Measurements from ENCODE around the gene LRRC8B.

LRRC8B gene

DNA sequence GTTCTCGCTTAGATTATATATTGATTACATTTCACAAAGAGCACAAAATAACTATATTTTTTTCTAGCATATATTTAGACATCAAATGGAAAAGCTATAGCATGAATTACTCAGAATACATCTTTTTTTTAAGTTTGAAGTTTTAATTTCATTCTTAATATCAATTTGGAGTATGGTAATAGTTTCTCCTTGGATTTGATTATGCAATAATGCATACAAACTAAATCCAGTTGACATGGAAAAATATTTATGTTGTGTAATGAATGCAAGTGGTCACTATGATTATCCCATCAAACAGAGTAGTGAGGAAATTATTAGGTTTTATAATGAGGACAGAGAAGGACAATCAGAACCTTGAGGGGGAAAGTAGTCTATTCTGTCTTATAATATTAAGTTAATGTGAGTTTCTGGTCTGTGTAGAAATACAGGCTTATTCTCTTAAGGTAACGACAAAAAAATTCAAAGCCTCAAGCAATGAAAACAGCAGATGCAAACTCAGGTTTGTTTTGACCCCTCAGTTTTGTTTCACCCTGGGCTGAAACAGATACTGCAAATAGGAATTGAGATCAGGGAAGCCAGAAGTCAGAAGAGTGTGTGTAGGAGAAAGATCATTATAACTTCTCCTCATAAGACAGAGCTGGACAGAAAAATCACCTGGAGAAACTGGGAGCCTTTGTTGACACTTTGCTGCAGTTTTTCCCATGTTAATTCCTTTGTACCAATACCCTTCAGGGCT, 23.7 kb downstream of the LRRC8B start:
- no peak for DNase-seq

DNA sequence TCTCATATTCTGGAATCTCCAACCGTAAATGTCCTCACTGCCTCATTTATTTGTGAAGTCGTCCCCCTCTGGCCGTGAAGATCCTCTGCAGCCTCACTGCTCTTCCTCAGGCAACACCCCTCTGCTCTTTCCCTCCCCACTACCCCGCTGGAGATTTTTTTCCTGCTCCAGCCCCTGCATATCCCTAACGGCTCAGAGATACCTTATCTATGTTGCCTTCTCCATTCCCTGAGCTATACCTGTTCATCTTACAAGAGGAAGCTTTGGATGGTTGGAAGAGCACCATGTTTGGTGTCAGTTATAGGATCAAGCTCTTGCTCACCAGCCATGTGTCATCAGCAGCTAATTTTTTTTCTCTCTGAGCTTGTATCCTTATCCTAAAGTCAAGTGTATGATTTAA, 26.4 kb downstream of the LRRC8B start:
- DNase-seq = no peak

DNA sequence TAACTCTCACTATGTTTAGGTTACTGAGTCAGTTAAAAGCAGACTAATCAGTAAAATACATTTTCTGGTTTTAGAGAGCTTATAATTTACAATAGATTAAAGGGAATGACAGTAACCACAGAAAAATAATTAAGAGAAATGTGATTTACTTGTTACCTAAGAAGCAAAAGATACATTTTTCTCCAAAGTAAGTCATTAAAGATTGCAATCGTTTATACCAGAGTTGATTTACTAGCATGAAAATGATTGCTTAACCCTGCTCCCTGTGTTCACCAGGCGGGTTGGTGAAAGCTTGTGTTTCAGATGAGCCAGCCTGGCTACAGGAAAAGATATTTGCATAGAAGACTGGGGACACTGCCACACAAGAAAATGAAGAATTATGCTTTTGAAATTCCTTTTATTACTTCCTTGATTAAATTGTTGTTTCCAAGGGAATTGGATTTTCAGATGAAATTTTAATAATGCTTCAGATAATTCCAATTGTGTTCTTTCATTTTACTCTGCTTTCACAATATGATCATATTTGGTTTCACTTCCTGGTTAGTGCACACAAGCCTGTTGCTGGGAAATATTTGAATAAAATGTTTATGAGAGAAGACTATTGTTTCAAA, 27.9 kb downstream of the LRRC8B start:
- no peak for DNase-seq

DNA sequence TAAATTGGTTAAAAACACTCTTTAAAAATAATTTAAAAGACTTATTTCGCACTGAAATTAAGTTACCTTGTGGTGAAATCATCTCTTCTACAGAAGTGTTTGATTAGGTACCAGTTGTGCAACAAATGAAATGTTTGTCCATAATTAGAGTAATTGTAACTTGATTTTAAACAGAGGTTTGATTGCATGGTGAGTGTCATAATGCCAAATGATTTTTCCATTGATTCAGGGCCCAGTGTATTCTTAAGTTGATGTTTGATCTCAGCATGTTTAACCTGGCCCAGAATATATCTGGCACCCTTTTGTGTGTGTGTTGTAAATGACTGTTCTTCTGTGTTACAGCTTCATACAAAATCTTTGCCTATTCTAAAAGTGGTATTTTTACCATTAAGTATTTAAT, 28.5 kb downstream of the LRRC8B start:
- no peak for DNase-seq

DNA sequence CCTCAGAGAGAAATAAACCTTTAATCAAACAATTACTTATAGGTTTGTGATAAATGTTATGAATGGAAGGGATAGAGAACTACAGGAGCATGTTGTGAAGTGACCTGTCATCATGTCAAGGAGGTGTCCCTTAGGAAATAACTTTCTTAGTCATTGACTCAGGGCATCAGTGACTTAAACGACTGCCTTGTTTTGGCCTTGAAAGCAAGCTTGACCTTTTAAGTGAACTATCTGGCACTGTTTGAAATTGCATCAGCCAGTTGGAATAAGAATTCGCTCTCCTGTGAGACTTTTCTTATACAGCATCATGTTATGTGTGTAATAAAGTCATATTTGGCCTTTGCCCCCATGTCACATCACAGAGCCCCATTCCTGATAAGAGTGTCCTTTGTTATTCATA, 30.9 kb downstream of the LRRC8B start:
- no peak for DNase-seq

DNA sequence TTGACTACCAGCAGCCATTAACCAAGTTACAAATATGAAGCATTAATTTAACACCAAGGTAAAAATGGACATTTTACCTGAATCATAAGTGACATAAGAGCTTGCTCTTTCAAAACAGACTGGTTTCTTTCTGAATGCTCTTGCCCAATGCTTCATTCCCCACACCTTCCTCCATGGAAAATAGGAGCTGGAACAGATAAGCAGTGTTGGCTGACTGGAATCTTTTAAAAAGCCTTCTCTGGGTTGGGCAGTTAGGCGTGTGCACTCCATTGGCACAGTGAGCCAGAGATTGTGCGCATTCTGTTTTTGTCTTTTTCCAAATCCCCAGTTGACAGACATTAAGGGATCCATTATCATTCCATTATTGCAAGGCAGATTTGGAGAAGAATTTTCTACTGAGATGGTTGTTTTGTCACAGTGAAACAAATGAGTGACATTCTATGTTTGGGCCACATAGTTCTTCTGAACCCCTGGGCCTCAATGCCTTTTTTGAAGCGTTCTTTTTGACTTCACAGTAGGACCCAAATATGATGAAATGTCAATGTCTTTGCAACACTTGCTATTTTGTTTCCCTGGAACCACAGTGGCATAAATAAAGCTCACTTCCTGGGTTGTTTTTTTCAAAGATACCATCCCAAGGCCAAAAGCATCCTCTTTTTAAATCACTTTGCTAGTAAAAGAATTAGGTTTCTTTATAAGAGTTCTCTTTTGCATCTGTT, 32.3 kb downstream of the LRRC8B start:
- DNase-seq = no peak

DNA sequence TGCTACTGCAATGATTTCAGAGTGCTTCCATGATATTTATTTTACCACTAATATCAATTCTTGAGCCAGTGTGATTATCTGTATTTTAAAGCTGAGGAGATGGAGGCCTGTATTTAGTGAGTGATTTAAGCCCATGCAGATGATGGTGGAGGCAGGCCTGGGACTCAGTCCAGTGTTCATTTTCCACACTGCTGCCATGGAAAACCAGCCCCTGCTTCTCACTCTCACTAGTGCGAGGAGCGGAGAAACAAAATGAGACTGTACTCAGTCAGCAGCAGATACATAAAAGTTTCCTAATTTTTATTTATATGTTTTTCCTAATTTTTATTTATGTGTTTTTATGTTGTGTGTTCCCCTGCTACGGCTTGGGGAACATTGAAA, 32.8 kb downstream of the LRRC8B start:
- DNase-seq = no peak

DNA sequence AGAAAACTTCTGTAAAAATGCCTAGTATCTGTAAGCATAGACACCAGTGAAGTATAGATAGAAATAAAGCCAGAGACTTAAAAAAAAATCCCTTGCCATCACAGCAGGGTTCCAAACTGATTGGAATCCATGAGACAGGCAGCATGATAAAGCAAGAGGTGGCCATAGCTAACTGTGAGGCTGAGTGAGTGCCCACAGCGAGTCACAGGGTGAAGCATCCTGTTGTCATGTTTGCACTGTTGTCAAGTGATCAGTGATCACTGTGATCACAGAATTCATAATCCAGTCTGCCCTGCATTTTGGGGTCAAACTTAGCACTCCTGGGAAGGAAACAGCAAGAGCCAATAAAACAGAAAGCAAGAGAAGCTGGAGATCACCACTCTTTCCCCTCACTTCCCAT, 33.3 kb downstream of the LRRC8B start:
- DNase-seq = no peak

DNA sequence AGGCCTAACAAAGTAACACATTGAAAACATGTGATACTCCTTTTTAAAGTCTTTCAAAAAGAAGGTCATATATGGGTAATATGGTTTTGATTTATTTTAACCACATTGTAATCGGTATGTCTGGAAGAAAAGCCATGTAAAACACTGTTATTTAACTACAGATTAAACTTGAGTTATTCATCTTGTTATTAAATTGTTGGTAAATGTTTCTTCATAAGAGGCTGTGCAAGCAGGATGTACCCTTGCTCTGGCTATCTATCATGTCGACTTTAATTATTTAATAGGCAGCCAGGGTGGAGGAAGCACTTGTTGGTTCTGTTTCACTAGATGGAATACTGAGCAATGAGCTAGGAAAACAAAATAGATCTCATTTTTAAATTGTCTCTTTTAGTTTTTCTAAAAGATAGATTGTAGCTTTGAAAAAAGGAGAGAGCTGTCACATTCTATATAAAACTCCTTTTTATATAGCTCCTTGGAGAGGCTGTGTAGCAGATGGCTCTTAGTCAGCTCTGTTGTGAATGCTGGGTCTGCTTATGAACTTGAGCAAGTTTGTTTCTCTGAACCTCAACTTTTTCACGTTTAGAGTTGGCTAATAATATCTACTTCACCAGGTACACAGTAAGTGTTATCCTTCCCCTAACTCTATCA, 39.5 kb downstream of the LRRC8B start:
- no peak for DNase-seq

DNA sequence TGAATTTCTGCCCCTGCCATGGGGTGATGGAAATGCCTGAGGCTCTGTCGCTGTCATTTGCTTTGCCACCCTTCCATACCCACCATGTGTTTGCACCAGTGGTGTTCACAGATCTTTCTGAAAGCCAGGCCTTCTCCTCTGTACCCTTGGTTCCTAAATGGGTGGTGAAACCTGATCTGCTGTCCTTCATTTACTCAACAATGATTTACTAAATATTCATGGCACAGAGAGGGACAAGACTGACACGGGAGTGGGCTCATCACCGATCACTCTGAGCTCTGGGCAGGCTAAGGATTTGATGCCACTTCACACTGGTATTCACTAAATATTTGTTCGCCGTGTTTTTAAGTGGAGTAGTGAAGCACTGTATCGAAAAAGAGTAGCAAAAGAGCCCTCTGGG, 40.9 kb downstream of the LRRC8B start:
- DNase-seq = no peak

DNA sequence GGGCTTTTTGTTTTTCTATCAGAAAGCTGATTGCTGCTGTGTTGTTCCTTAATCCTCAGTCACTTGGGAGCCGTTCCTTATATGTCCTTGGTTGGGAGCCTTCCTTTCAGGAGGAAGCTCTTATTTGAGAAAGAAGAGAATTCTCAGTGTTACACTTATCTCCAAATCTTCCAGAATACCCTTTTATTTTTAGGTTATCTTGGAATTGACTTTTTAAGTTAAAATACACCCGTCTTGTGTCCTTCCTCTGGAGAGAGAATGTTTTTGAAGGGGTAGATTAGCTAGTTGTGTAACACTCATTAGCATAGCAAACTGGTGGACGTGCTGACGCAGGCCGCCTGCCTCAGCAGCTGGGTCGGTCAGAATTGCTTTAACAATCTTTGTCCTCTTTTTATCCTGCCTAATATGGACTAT, 42.1 kb downstream of the LRRC8B start:
- DNase-seq = no peak

DNA sequence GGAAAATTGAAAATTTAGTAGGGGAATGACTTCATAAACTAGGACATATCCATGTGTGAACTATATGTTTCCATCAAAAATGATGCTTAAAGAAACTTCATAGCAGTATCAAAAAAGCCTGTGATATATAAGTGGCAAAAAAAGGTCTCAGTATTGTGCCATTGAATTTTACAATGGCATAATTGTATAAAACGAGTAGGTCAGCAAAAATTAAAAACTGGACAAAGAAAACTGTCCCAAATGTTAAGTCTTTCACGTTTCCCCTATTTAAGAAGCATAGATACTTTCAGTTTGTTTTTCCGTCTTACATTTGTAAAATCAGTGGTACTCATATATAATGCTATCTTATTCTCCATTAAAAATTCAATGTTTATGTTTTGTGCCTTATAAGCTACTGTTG, 43.2 kb downstream of the LRRC8B start:
- DNase-seq = no peak

DNA sequence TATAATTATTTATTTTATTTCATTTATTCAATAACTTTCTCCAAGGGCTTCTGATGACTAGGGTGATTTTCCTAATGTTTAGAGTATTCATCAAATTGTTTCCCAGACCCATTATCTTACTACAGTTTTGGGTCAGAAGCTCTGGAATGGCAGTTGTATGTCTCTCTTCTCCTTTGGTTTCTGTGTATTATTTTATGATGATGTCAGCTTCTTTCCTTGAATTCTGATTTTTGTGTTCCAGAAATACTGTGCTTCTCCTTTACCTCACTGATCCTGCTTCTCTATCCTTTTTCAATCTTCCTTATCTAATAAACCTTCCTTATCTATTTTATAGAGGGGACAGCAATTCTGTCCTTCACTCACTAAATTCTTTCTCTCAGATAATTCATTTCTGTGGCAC, 48.8 kb downstream of the LRRC8B start:
- no peak for DNase-seq

DNA sequence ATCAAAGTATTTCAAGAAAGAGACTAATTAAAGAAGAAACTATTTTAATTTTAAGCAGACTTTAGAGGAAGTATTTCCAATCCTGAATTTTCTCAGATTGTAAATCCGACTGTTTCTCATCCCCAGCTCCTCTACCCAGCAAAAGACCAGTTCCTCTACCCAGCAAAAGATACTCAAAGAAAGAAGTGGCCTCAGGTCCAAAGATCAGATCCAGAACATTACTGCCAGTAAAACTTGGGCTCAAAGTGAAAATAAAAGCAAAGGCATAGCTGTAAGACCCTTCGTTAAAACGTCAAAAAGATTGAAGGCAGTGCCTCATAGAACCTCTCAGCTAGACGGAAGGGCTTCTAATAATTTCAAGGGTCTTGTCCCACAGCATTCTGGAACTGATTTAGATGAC, 50.0 kb downstream of the LRRC8B start:
- DNase-seq = no peak

DNA sequence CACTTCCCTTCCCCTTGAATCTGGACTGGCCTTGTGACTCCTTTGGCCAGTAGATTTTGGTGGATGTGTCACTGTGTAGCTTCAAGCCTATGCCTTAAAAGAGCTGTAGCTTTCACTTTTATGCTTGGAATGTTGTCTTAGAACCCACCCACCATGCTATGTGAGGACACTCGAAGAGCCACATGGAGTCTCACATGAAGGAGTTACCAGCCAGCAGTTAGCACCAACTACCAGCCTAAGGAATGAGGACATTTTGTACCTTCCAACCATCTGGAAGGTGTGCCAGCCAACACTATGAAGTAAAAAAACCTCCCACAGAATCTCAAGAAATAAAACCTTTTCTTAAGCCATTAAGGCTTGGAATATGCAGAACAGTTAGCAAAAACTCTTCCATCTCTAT, 50.6 kb downstream of the LRRC8B start:
- DNase-seq = no peak

DNA sequence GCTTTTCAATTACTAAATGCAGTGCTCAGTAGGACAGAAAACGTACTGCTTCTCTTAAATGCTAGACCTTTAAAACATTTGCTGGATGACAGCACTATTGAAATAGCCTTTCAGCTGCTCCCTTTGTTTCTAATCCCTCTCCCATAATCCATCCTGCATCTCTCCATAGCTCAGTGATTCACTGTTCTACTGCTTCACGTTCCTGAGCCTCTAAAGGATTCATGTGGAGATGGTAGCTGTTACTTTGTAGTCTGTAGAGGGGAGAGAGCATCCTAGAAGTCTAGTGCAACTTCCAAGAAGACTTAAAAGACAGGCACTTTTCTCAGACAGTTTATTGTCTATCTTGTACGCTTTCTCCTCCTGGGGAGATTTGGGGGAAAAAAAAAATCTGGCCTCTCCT, 51.4 kb downstream of the LRRC8B start:
- DNase-seq = no peak

DNA sequence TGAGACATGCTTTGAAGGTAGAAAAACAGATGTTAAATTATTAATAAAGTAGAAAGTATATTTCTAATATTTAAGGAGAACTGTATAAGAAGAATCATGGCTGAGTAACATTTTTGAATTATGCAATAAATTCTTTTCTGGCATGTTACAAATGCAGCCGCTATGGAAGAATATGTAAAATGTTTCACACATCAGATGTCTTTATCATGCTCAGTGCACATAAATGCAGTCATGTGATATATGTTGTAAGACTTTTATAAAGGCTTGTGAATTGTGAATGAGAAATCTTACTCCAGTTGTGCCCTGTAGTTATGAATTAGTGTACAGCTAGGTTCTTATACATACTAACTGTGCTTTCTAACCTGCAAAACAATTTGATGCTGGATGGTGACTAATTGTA, 53.5 kb downstream of the LRRC8B start:
- DNase-seq = no peak

DNA sequence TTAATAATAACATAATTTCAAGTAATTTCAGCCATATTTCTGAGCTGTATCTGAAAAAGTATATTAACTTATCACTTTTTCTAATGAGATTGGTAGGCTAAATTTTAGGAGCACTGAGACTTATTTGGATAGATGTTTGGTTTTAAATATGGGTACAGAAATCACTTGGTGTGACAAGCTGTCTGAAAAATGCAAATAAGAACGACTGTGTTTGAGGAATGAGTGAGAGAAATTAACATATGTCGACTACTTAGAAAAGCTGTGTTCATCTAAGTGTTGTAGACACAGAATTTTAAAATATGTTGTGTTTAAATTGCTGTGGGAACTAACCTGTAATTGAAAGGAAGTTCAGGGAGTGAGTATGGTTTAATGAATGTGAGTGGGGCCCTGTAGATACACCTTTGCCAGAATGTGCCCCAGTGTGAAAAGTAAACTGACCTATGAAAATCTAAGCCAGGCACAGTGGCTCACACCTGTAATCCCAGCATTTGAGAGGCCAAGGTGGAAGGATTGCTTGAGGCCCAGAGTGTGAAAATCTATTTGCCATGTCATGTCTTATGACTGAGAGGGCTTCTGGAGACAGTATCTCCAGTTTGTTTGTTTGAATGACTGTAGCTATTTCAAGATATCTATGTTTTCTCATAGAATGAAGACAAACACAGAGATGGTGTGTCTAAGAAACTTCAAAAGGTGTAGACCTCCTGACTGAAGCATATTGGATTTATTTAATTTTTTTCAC, 54.5 kb downstream of the LRRC8B start:
- DNase-seq = no peak

DNA sequence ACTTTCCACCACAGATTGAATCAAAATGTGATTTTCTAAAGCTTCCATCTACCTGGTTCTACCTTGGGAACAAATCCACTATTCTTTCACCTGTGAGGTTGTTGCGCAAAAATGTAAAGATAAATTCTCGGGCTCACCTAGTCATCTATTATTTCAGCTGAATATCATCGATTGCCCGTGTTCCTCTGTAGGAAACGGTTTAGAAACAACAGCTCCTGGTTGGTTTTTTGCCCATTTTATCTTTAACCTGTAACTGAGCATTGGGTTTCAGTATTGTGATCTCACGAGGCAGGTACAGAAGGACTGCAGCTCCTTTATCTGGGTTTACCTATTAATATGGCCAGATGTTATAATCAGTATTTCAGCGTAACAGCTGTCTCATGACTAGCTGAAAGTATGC, 55.4 kb downstream of the LRRC8B start:
- no peak for DNase-seq

DNA sequence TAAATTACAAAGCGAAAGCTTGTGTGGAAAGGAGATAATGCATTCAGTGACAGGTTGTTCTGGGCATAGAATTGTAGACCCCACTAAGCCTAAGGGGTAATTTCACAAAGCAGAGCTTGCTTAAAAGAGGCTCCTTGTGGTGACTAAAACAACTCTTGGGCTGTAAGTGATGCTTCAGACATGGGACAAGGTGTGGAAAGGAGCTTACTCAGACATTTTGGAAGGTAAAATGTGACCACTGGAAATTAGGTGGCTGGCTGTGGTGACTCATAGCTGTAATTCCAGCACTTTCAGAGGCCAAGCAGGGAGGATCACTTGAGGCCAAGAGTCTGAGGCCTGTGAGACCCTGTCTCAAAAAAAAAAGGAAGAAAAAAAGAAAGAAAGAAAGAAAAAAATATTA, 57.2 kb downstream of the LRRC8B start:
- no peak for DNase-seq

DNA sequence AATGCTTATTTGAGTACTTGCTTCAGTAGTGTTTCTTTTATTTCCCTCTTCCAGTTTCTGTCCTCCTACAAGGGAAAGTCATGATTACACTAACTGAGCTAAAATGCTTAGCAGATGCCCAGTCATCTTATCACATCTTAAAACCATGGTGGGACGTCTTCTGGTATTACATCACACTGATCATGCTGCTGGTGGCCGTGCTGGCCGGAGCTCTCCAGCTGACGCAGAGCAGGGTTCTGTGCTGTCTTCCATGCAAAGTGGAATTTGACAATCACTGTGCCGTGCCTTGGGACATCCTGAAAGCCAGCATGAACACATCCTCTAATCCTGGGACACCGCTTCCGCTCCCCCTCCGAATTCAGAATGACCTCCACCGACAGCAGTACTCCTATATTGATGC, 57.9 kb downstream of the LRRC8B start:
- DNase-seq = no peak

DNA sequence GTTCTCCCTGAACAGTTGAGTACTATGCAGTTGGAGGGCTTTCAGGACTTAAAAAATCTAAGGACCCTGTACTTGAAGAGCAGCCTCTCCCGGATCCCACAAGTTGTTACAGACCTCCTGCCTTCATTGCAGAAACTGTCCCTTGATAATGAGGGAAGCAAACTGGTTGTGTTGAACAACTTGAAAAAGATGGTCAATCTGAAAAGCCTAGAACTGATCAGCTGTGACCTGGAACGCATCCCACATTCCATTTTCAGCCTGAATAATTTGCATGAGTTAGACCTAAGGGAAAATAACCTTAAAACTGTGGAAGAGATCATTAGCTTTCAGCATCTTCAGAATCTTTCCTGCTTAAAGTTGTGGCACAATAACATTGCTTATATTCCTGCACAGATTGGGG, 59.6 kb downstream of the LRRC8B start:
- DNase-seq = no peak

DNA sequence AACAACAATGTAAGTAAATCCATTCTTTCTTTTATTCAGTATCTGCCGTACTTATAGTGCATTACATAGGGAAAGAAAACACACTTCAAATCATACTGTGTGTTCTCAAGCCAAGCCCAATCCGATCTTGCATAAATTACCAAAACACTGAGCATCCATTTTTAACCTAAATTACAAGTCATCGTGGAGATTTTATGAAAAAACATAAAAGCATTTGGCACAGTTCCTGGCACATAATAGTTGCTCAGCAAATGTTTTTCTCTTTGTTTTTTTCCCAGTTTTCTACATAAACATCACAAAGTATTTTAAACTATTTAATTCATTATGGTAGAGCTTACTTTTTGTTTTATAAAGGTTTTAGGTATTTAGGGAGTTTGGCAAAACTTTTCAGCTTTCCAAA, 60.2 kb downstream of the LRRC8B start:
- no peak for DNase-seq

Data from NCI-H2171 treated with DMSO at 0.1 percent for 48 hours (cell line).